GM12801 (cell line): ENCODE measurements around the gene DDOST.

ENCODE experiments used
- CTCF ChIP-seq: IDR thresholded peaks from one replicate; pipeline ENCODE4 v1.5.1; 2011; ENCODE audit warnings: control low read depth; ENCODE audit not compliant: insufficient read length; ENCODE audit errors: extremely low read depth

The DDOST gene

GRCh38 chr1:20661207-20662109, at the start of gene DDOST:
Gene DDOST (minus strand): TSS chr1:20661369. CDS start chr1:20661350, 19 bp downstream.
- no peak for TF ChIP-seq CTCF

DNA sequence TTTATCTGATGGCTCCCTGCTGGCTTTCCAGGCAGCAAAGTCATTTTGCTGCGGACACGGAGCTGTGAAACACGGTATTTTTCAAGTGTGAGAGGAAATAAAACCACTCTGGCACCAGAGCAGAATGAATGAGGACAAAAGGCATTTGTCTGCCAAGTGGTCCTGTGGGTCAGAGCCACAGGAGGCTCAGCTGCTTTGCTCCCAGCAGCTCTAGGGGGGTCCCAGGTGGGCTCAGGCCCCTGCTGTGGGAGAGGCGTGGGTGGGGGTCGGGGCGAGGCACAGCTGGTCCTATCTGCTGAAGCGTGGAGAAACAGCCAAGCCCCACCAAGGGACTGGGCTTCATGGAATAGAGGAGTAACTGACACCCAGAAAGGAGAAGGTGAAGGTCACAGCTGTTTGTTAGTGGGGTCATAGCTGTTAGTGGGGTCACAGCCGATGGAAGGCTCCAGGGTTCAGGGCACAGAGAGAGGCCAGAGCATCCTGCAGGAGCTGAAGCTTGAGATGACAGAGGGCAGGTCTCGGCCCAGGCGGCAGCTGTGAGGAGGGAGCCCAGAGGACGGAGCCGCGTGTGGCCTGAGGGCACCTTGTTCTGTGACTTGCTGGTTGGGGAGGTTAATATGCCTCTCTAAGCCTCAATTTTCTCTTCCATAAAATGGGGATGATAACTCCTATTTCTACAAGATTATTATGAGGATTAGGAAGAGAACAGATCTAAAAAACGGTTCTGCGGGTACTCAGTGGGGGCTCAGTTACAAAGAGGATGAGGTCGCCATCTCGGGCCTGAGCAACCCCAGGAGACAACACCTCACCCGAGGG, 49.5 kb upstream of the DDOST start:
- TF ChIP-seq CTCF = no peak

DNA sequence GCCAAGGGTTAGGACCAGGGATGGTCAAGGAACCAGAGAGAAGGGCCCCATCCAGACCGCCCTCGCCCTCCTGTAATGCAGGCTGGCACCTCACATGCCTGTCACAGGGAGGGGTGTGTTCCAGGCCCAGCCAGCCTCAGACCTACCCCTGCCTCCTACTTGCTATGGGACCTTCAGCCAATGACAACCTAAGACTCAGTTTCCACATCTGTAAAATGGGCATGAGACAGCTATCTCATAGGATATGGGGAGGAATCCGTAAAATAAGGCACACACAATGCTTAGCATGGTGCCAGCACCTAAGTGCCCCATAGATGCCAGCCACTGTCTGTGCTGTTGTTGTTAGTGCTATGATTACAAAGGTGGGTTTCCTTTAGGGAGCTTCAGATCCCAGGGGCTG, 48.7 kb upstream of the DDOST start:
- no peak for TF ChIP-seq CTCF

GRCh38 chr1:20708891-20709290, 47.7 kb upstream of the DDOST start:
- TF ChIP-seq CTCF = no peak

GRCh38 chr1:20708057-20708456, 46.9 kb upstream of the DDOST start:
- no peak for TF ChIP-seq CTCF

- no peak for TF ChIP-seq CTCF
Measured at GRCh38 chr1:20706841-20707240, 45.7 kb upstream of the DDOST start.

DNA sequence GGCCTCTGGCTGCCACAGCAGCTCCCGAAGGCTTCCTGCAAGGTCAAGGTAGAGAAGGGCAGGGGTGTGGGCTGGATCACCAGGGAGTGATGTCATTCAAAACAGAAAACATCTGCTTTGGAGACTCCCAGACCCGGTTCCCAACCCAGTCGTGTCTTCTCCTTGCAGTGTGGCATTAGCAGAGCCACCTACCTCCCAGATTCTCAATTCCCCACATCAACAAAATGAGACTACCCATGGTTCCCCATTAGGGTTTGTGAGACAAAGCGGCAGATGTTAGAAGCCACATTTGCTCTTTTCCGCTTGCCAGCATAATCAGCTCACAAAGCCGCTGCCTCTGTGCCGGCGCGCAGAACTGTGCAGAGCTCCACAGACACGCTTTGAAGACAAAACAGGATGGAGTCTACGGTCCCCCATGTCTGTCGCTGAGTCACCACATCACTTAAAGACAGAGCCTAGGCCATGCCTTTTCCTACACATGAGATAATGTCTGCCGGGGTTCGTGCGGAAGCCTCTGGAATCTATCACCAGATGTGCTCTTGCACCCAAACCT, 44.1 kb upstream of the DDOST start:
- no peak for TF ChIP-seq CTCF
